Lung (tissue), 12 donors: ENCODE measurements around the gene PRR7. TPM values are rescaled to one million over a fixed set of nuclear protein-coding genes. Genes with fewer than 3 reads are reported as not detected.

Experiments used
- ATAC-seq: fragments of 200-7000 bp; cut with Tn5 transposase; one replicate; pipeline ENCODE4 v1.9.1; 2020; ENCODE audit warnings: moderate number of reproducible peaks; ENCODE audit not compliant: insufficient read depth, low FRiP score
- DNase-seq, 3 donors: peaks; one replicate each; pipeline ENCODE4 v3.0.0-alpha.2; 2013 to 2017
- H3K27ac ChIP-seq, 2 donors: one replicate each; pipeline ENCODE4 v1.5.1; 2013; ENCODE audit warnings: mild to moderate bottlenecking in 2 of 2, moderate library complexity in 2 of 2, control low read depth in 1 of 2, inconsistent platforms in 1 of 2, low read depth in 1 of 2, low read length in 1 of 2
- H3K27me3 ChIP-seq, 3 donors: one replicate each; pipeline ENCODE4 v1.5.1; 2013; ENCODE audit warnings: low read length in 2 of 3; ENCODE audit not compliant: control insufficient read depth in 3 of 3, insufficient read depth in 3 of 3
- H3K36me3 ChIP-seq, 4 donors: one replicate each; pipeline ENCODE4 v1.5.1; 2013; ENCODE audit warnings: low read length in 4 of 4, mild to moderate bottlenecking in 1 of 4, moderate library complexity in 1 of 4; ENCODE audit not compliant: control insufficient read depth in 4 of 4, insufficient read depth in 4 of 4
- H3K4me1 ChIP-seq, 5 donors: one replicate each; pipeline ENCODE4 v1.5.1; 2013; ENCODE audit warnings: low read length in 5 of 5, mild to moderate bottlenecking in 2 of 5, moderate library complexity in 1 of 5; ENCODE audit not compliant: control insufficient read depth in 5 of 5, insufficient read depth in 5 of 5
- H3K4me3 ChIP-seq: one replicate; pipeline ENCODE4 v1.5.1; 2013; ENCODE audit warnings: mild to moderate bottlenecking, control low read depth, moderate library complexity
- H3K9ac ChIP-seq, 2 donors: one replicate each; pipeline ENCODE4 v1.5.1; 2013; ENCODE audit warnings: low read length in 2 of 2, control low read depth in 1 of 2; ENCODE audit not compliant: insufficient read depth in 1 of 2
- H3K9me3 ChIP-seq, 4 donors: one replicate each; pipeline ENCODE4 v1.5.1; 2013; ENCODE audit warnings: low read length in 3 of 4, mild to moderate bottlenecking in 1 of 4, moderate library complexity in 1 of 4; ENCODE audit not compliant: control insufficient read depth in 4 of 4, insufficient read depth in 3 of 4
- CTCF ChIP-seq: IDR thresholded peaks from 2 replicates; pipeline ENCODE4 v1.5.1; 2012; ENCODE audit warnings: mild to moderate bottlenecking; ENCODE audit errors: control extremely low read depth, extremely low read depth
- WGBS, 2 donors: extraction: QIAGEN DNeasy Blood & Tissue Kit; methylation state at CpG; one replicate each; pipeline ENCODE4 v1.1.7; 2013; 5-methylcytosine and 5-hydroxymethylcytosine counted together
- polyA plus RNA-seq, 2 donors: library from polyadenylated mRNA; stranded (reverse); fragments of 200-250 nt; gene quantifications; one replicate each; pipeline ENCODE4 v1.2.1, GENCODE V29; 2013
- total RNA-seq, 2 donors: library from RNA; depleted of rRNA in 1 of 2; stranded (reverse); fragments of >200 nt in 1 of 2; gene quantifications; one replicate each; pipeline ENCODE4 v1.2.1, GENCODE V29; 2014 to 2021
- donor health status: control.
- donor health status: control.
- donor health status: Bipolar disorder and iron deficiency.
- donor health status: healthy.
- donor health status: DM: yes; HTN: yes; CAD: no.

PRR7 gene
- total and polyA plus RNA-seq, 4 donors = 1.9 to 7.2 (median 4.0) TPM

DNA sequence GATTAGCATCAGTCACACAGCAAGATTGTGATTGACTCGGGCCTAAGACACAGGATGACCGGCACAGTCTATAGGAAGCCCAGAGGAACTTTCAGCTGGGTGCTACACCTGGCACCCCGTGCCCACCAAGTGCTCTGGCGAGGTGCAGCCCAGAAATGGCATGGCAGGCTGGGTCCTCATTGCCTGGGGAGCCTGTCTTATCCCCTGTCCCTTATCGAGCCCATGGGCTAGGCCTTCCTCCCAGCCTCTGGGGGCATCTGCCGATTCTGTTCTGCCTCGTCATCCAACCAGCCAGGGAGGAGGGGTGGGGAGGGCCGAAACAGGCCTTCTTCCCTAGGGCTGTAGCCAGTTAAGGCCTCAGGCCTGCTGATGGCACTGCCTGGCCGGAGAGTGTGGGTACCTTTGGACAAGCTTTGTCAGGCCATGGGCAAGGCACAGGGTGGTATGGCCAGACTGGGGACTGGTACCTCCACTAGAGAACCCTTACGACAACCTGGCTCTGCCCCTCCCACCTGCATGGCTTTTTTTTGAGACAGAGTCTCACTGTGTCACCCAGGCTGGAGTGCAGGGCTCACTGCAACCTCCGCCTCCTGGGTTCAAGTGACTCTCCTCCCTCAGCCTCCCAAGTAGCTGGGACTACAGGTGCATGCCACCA lies 18.6 kb upstream of the PRR7 start:
- Histone ChIP-seq H3K9ac (peak overlapping the region; percentile 39 to 92), H3K4me3 (no peak overlapping the region), H3K27ac (peak overlapping the region in 1 of 2 donors; percentile 91), H3K9me3 (no peaks in the 10 kb centered on the region), H3K27me3 (no peaks in the 10 kb centered on the region), H3K4me1 (peaks cover 0 to 31% (median 12%) of the 10 kb centered on the region in 5 donors), H3K36me3 (peaks cover 0 to 27% (median 11%) of the 10 kb centered on the region in 4 donors)
- ATAC-seq (no peak), DNase-seq (no peak)
- no peak for TF ChIP-seq CTCF
- 36 to 65% methylated on average over 11 of the region's 11 CpGs for WGBS, 2 donors

- Histone ChIP-seq H3K36me3 (peaks cover 0 to 34% (median 11%) of the 10 kb centered on the region in 4 donors), H3K4me1 (peaks cover 0 to 31% (median 12%) of the 10 kb centered on the region in 5 donors), H3K4me3 (no peak overlapping the region), H3K27me3 (no peaks in the 10 kb centered on the region), H3K9ac (no peak overlapping the region), H3K9me3 (no peaks in the 10 kb centered on the region), H3K27ac (peak overlapping the region in 1 of 2 donors; percentile 91)
- DNase-seq = no peak
- no peak for ATAC-seq
- TF ChIP-seq CTCF = no peak
- 38 to 71% methylated on average over 10 of the region's 10 CpGs for WGBS, 2 donors
Observed at GRCh38 chr5:177428574-177429217, 17.9 kb upstream of the PRR7 start.

GRCh38 chr5:177429248-177430040 lies 17.2 kb upstream of the PRR7 start:
- Histone ChIP-seq H3K4me1 (peaks cover 0 to 31% (median 12%) of the 10 kb centered on the region in 5 donors), H3K36me3 (peaks cover 0 to 41% (median 14%) of the 10 kb centered on the region in 4 donors), H3K4me3 (no peak overlapping the region), H3K9ac (peak overlapping the region in 1 of 2 donors; percentile 30), H3K27me3 (no peaks in the 10 kb centered on the region), H3K9me3 (no peaks in the 10 kb centered on the region), H3K27ac (peak overlapping the region in 1 of 2 donors; percentile 91)
- ATAC-seq (peak; percentile 3), DNase-seq (peak in 1 of 3 donors; percentile 39)
- WGBS, 2 donors = 29 to 66% methylated on average over 6 of the region's 6 CpGs
- no peak for TF ChIP-seq CTCF
